Tibial nerve (tissue), 4 donors: ENCODE results near the gene MARCKSL1.

Experiments
- EP300 ChIP-seq, 2 donors: sonication (generic); formaldehyde crosslinking; IDR thresholded peaks; one replicate each; pipeline ENCODE4 v1.6.1; 2017; ENCODE audit warnings: antibody characterized with exemption in 2 of 2, mild to moderate bottlenecking in 1 of 2
- POLR2A ChIP-seq, 2 donors: fragments of 450-650 bp; IDR thresholded peaks; one replicate each; pipeline ENCODE4 v1.6.1; 2017; ENCODE audit warnings: antibody characterized with exemption in 2 of 2, mild to moderate bottlenecking in 2 of 2, moderate library complexity in 2 of 2
- TF ChIP-seq, protein P1 (sequence below), 5 experiments: fragments of 200-600 bp in 3 of 5; fragments of 450-650 bp in 2 of 5; sonication (generic) in 3 of 5; IDR thresholded peaks; one replicate each; pipeline ENCODE4 v1.5.1; 2016 to 2019; ENCODE audit warnings: antibody characterized with exemption in 5 of 5, mild to moderate bottlenecking in 3 of 5, moderate library complexity in 2 of 5

DNA sequence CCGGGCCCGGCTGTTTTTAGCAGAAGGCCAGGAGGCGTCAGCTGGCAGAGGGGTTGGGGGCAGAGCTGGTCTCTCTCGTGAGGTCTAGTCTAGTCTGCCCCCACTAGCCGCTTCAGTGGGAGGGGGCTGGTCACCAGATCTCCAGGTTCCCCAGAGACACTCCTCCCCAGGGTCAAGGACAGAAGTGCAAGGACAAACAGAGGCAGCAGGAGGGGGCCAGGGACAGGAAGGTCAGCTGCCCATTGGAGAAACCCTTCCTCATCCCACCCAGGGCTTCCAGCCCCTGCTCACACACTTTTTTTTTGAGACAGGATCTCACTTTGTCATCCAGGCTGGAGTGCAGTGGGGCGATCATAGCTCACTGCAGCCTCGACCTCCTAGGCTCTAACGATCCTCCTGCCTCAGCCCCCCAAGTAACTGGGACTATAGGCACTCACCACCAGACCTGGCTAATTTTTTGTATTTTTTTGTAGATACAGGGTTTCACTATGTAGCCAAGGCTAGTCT lies 16.3 kb upstream of the MARCKSL1 start:
- TF ChIP-seq, protein P1, sequence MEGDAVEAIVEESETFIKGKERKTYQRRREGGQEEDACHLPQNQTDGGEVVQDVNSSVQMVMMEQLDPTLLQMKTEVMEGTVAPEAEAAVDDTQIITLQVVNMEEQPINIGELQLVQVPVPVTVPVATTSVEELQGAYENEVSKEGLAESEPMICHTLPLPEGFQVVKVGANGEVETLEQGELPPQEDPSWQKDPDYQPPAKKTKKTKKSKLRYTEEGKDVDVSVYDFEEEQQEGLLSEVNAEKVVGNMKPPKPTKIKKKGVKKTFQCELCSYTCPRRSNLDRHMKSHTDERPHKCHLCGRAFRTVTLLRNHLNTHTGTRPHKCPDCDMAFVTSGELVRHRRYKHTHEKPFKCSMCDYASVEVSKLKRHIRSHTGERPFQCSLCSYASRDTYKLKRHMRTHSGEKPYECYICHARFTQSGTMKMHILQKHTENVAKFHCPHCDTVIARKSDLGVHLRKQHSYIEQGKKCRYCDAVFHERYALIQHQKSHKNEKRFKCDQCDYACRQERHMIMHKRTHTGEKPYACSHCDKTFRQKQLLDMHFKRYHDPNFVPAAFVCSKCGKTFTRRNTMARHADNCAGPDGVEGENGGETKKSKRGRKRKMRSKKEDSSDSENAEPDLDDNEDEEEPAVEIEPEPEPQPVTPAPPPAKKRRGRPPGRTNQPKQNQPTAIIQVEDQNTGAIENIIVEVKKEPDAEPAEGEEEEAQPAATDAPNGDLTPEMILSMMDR (IDR thresholded peaks at IDR 0.05): no peak
- no peak for TF ChIP-seq POLR2A (IDR thresholded peaks at IDR 0.05)
- TF ChIP-seq EP300 (IDR thresholded peaks at IDR 0.05): no peak
